Dermis blood vessel endothelial cell (primary cell): ENCODE results near the gene COL28A1. TPM values are rescaled to one million over a fixed set of nuclear protein-coding genes. Genes with fewer than 3 reads are reported as not detected.
"Not testable (repeated sequence)": the region's sequence is repeated elsewhere in the genome, so short reads cannot be mapped to it uniquely, and the experiment has no call there.

Source experiments
- DNase-seq: peaks from one replicate; pipeline ENCODE4 v3.0.0; 2010
- total RNA-seq: library from RNA; depleted of rRNA; stranded (reverse); fragments of >200 nt; gene quantifications from 2 replicates; pipeline ENCODE4 v1.2.3, GENCODE V29; 2014

Gene COL28A1
- total RNA-seq, 1 donor from 2014 or later = 0.17 TPM

GRCh38 chr7:7517754-7518153 is 17.9 kb downstream of the COL28A1 start:
- DNase-seq = no peak

- no peak for DNase-seq
These were observed 19.0 kb downstream of the COL28A1 start for GRCh38 chr7:7516662-7517061.

GRCh38 chr7:7516156-7516555 is 19.5 kb downstream of the COL28A1 start:
- DNase-seq = no peak

- no peak for DNase-seq
These were observed 22.6 kb downstream of the COL28A1 start for GRCh38 chr7:7512861-7513597.

- DNase-seq = no peak
These were observed 24.9 kb downstream of the COL28A1 start for GRCh38 chr7:7510794-7511193.

GRCh38 chr7:7505915-7506314 is 29.8 kb downstream of the COL28A1 start:
- no peak for DNase-seq

GRCh38 chr7:7504910-7505704 is 30.6 kb downstream of the COL28A1 start:
- DNase-seq = no peak

- no peak for DNase-seq
These were observed 35.8 kb downstream of the COL28A1 start for GRCh38 chr7:7499892-7500291.

- DNase-seq = no peak
These were observed 36.8 kb downstream of the COL28A1 start for GRCh38 chr7:7498856-7499255.

GRCh38 chr7:7496311-7496710 is 39.4 kb downstream of the COL28A1 start:
- DNase-seq = no peak

- no peak for DNase-seq
These were observed 40.5 kb downstream of the COL28A1 start for GRCh38 chr7:7495171-7495570.

GRCh38 chr7:7491044-7491443 is 44.6 kb downstream of the COL28A1 start:
- DNase-seq = no peak

- no peak for DNase-seq
These were observed 45.7 kb downstream of the COL28A1 start for GRCh38 chr7:7490003-7490402.

GRCh38 chr7:7489546-7489945 is 46.1 kb downstream of the COL28A1 start:
- DNase-seq = no peak

GRCh38 chr7:7486362-7486761 is 49.3 kb downstream of the COL28A1 start:
- no peak for DNase-seq

- no peak for DNase-seq
These were observed 51.6 kb downstream of the COL28A1 start for GRCh38 chr7:7484072-7484471.

GRCh38 chr7:7481802-7482201 is 53.9 kb downstream of the COL28A1 start:
- no peak for DNase-seq

- no peak for DNase-seq
These were observed 56.3 kb downstream of the COL28A1 start for GRCh38 chr7:7479275-7479805.

GRCh38 chr7:7478569-7478968 is 57.1 kb downstream of the COL28A1 start:
- no peak for DNase-seq

- not testable (repeated sequence) for DNase-seq
These were observed 58.0 kb downstream of the COL28A1 start for GRCh38 chr7:7477641-7478040.

GRCh38 chr7:7476381-7476780 is 59.3 kb downstream of the COL28A1 start:
- DNase-seq = no peak

GRCh38 chr7:7475601-7476000 is 60.1 kb downstream of the COL28A1 start:
- DNase-seq = no peak

GRCh38 chr7:7474436-7474835 is 61.2 kb downstream of the COL28A1 start:
- DNase-seq = no peak
